SK-N-MC (cell line): ENCODE results near the gene GNL3.

ENCODE experiments used
- EZH2 ChIP-seq: fragments of 200-600 bp; sonication (generic); IDR thresholded peaks from one replicate; pipeline ENCODE4 v1.6.1; 2017; ENCODE audit warnings: antibody characterized with exemption
- POLR2AphosphoS5 ChIP-seq: IDR thresholded peaks from 2 replicates; pipeline ENCODE4 v1.6.1; 2012; ENCODE audit warnings: mild to moderate bottlenecking, low read depth, low read length, borderline replicate concordance

GRCh38 chr3:52721730-52722008 is 35.8 kb downstream of the GNL3 start:
- TF ChIP-seq POLR2AphosphoS5: no peak
- no peak for TF ChIP-seq EZH2
